ENCODE measurements around the gene GGT7. TPM values are rescaled to one million over a fixed set of nuclear protein-coding genes. Genes with fewer than 3 reads are reported as not detected.
"Not testable (repeated sequence)": the region's sequence is repeated elsewhere in the genome, so short reads cannot be mapped to it uniquely, and the experiment has no call there.

GGT7 gene
- total and polyA plus RNA-seq, 3 donors from 2014 or later = 13.4 to 24.1 (median 22.6) TPM

GRCh38 chr20:34883809-34884208 lies 11.2 kb upstream of the GGT7 start:
- no peaks in the 10 kb centered on the region for H3K27me3 ChIP-seq
- TF ChIP-seq POLR2A (IDR thresholded peaks at IDR 0.05) (no peak), CTCF (IDR thresholded peaks at IDR 0.05) (no peak)

DNA sequence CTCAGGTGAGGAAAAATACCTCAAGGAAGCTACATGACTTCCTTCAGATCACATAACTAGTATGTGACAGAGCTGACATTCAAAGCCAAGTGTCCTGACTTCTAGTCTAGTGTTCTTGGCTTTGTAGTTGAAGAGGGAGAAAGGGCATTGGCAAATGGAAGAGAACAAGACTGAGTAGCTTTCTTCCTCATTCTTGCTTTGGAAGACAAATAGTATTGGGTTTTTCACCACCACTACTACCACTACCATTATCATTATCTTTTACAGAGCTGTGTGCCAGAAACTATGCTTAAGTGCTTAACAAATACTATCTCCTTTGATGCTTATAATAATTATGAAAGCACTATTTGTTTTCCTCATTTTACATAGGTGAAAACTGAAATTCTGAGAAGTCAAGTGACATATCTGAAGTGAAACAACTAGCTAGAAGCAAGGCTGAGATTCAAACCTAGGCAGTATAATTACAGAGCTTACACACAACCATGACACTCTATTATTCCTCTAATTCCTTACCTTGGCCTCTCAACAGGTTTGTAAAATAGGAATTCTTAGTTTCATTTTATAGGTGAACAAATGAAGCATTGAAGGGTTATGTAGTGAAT lies 10.5 kb upstream of the GGT7 start:
- no peak overlapping the region for H3K27ac ChIP-seq
- no peaks in the 10 kb centered on the region for H3K36me3 ChIP-seq (ENCODE audit: low read depth, missing control alignments)
- no peak overlapping the region for H3K4me3 ChIP-seq
- H3K4me1 ChIP-seq = no peaks in the 10 kb centered on the region
- H3K9me3 ChIP-seq = no peaks in the 10 kb centered on the region
- intact Hi-C loops (cut with DNase I; ENCODE audit: low total_unique reads) = no loop called here
- DNase-seq = no peak
- TF ChIP-seq CTCF (IDR thresholded peaks at IDR 0.05) (no peak), POLR2A (IDR thresholded peaks at IDR 0.05) (no peak)
- no peaks in the 10 kb centered on the region for H3K27me3 ChIP-seq

More at GRCh38 chr20:34883809-34884208, 11.2 kb upstream of the GGT7 start:
- intact Hi-C loops (cut with DNase I; ENCODE audit: low total_unique reads) = no loop called here
- Histone ChIP-seq H3K27ac (no peak overlapping the region), H3K4me3 (no peak overlapping the region), H3K4me1 (no peaks in the 10 kb centered on the region), H3K36me3 (ENCODE audit: low read depth, missing control alignments) (no peaks in the 10 kb centered on the region), H3K9me3 (no peaks in the 10 kb centered on the region)
- DNase-seq = no peak
- 91 to 92% methylated on average over 4 of the region's 4 CpGs for WGBS, 2 donors

DNA sequence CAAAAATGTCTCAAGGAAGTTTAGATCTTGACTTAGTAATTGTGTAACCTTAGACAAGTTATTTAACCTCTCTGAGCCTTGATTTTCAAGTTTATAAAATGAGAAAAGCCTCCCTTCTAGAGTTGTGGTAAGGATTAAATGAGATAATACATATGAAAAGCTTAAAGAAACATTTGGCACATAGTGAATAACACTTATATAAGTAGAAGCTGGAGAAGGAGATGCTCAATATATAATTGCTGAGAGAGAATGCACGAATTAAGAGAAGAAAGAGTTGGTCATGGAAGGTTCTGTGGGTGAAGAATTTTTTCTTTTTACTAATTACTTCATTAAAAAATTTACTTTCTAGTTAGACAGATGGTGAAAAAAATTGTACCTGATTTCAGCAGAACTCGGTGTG lies 9.0 kb upstream of the GGT7 start:
- Histone ChIP-seq H3K36me3 (ENCODE audit: low read depth, missing control alignments) (no peaks in the 10 kb centered on the region), H3K27me3 (no peaks in the 10 kb centered on the region), H3K4me1 (peaks cover 4% of the 10 kb centered on the region), H3K4me3 (no peak overlapping the region), H3K9me3 (no peaks in the 10 kb centered on the region), H3K27ac (no peak overlapping the region)
- WGBS, 2 donors = 75 to 82% methylated on average over 2 of the region's 2 CpGs
- intact Hi-C loops (cut with DNase I; ENCODE audit: low total_unique reads) = no loop called here
- no peak for DNase-seq
- no peak for TF ChIP-seq POLR2A (IDR thresholded peaks at IDR 0.05)
- no peak for TF ChIP-seq CTCF (IDR thresholded peaks at IDR 0.05)

- 89% methylated on average over 7 of the region's 7 CpGs for WGBS, 2 donors
- intact Hi-C loops (cut with DNase I; ENCODE audit: low total_unique reads) = not testable (repeated sequence)
These were observed 8.3 kb upstream of the GGT7 start for GRCh38 chr20:34880971-34881370.

GRCh38 chr20:34880215-34880850 lies 7.7 kb upstream of the GGT7 start:
- no peaks in the 10 kb centered on the region for H3K27me3 ChIP-seq
- TF ChIP-seq CTCF (IDR thresholded peaks at IDR 0.05) (no peak), POLR2A (IDR thresholded peaks at IDR 0.05) (no peak)
- H3K4me1 ChIP-seq = peaks cover 4% of the 10 kb centered on the region
- intact Hi-C loops (cut with DNase I; ENCODE audit: low total_unique reads) = no loop called here
- H3K9me3 ChIP-seq = no peaks in the 10 kb centered on the region
- H3K36me3 ChIP-seq (ENCODE audit: low read depth, missing control alignments) = no peaks in the 10 kb centered on the region
- no peak for DNase-seq
- H3K27ac ChIP-seq = no peak overlapping the region
- 82 to 93% methylated on average over 6 of the region's 6 CpGs for WGBS, 2 donors
- no peak overlapping the region for H3K4me3 ChIP-seq

More at GRCh38 chr20:34880971-34881370, 8.3 kb upstream of the GGT7 start:
- not testable (repeated sequence) for H3K4me3 ChIP-seq; H3K36me3 ChIP-seq (ENCODE audit: low read depth, missing control alignments); DNase-seq; H3K9me3 ChIP-seq; H3K27me3 ChIP-seq; H3K4me1 ChIP-seq; H3K27ac ChIP-seq
